DND-41 (cell line): ENCODE results near the gene FYB1.

Experiments
- CTCF ChIP-seq: IDR thresholded peaks from 2 replicates; pipeline ENCODE4 v1.5.1; 2012; ENCODE audit warnings: borderline replicate concordance, low read length, moderate library complexity, mild to moderate bottlenecking; ENCODE audit not compliant: poor library complexity, severe bottlenecking; ENCODE audit errors: extremely low read depth
- EZH2 ChIP-seq: IDR thresholded peaks from 3 replicates; pipeline ENCODE4 v1.6.1; 2012; ENCODE audit warnings: borderline replicate concordance, low read depth, mild to moderate bottlenecking, moderate library complexity, low read length, inconsistent platforms; ENCODE audit not compliant: severe bottlenecking

DNA sequence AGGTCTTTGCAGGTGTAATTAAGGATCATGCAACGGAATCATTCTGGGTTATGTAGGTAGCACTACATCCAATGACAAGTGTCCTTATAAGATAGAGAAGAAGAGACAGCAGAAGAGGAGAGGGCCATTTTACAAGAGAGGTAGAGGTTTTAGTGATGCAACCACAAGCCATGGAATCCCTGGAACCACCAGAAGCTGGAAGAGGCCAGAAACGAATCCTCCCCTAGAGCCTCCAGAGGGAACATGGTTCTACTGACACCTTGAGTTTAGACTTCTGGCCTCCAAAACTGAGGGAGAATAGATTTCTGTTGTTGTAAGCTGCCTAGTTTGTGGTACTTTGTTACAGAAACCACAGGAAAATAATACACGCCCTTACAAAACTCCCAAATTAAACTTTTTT, 3.5 kb downstream of the FYB1 start:
- TF ChIP-seq CTCF (peak; percentile 24), EZH2 (no peak)
